Activated CD8-positive, alpha-beta memory T cell treated with anti-CD3 and anti-CD28 coated beads for 48 hours (primary cell): ENCODE data around the gene KLRC2.
"Not testable (repeated sequence)": the region's sequence is repeated elsewhere in the genome, so short reads cannot be mapped to it uniquely, and the experiment has no call there.

Experiments used
- DNase-seq, 3 experiments: peaks; one replicate each; pipeline ENCODE4 v3.0.0-alpha.2; 2020; ENCODE audit warnings: low read depth in 2 of 3, low spot score in 2 of 3

KLRC2 gene

GRCh38 chr12:10435816-10436215 lies at the start of gene KLRC2:
Gene KLRC2 (minus strand): TSS chr12:10436010. CDS start chr12:10435986, 24 bp downstream.
- not testable (repeated sequence) for DNase-seq

GRCh38 chr12:10481901-10482300 lies 46.1 kb upstream of the KLRC2 start:
- not testable (repeated sequence) for DNase-seq

- DNase-seq, result not testable (repeated sequence)
These were observed 37.0 kb upstream of the KLRC2 start for GRCh38 chr12:10472808-10473207.

GRCh38 chr12:10469701-10470100 lies 33.9 kb upstream of the KLRC2 start:
- no peak for DNase-seq

- no peak for DNase-seq
These were observed 30.5 kb upstream of the KLRC2 start for GRCh38 chr12:10466311-10466710.

GRCh38 chr12:10457760-10458159 lies 21.9 kb upstream of the KLRC2 start:
- DNase-seq, result no peak

- DNase-seq, result no peak
These were observed 21.0 kb upstream of the KLRC2 start for GRCh38 chr12:10456856-10457255.

- no peak for DNase-seq
These were observed 20.0 kb upstream of the KLRC2 start for GRCh38 chr12:10455766-10456165.

- DNase-seq, result no peak
These were observed 18.7 kb upstream of the KLRC2 start for GRCh38 chr12:10454531-10454930.

GRCh38 chr12:10453156-10453555 lies 17.3 kb upstream of the KLRC2 start, which contains the start of gene KLRC1:
Gene KLRC1 (minus strand): TSS chr12:10453377. CDS start chr12:10451156, 2,221 bp downstream.
- DNase-seq, result no peak

GRCh38 chr12:10448236-10448635 lies 12.4 kb upstream of the KLRC2 start:
- no peak for DNase-seq

GRCh38 chr12:10446052-10446451 lies 10.2 kb upstream of the KLRC2 start:
- DNase-seq, result not testable (repeated sequence)

GRCh38 chr12:10441144-10441543 lies 5.3 kb upstream of the KLRC2 start:
- not testable (repeated sequence) for DNase-seq

- DNase-seq, result not testable (repeated sequence)
These were observed 3.9 kb upstream of the KLRC2 start for GRCh38 chr12:10439608-10440274.

GRCh38 chr12:10437601-10438000 lies 1.8 kb upstream of the KLRC2 start:
- not testable (repeated sequence) for DNase-seq

GRCh38 chr12:10430623-10431022 lies 5.2 kb downstream of the KLRC2 start:
- not testable (repeated sequence) for DNase-seq

- not testable (repeated sequence) for DNase-seq
These were observed 9.9 kb downstream of the KLRC2 start for GRCh38 chr12:10425938-10426337.

GRCh38 chr12:10424260-10424899 lies 11.4 kb downstream of the KLRC2 start:
- DNase-seq, result not testable (repeated sequence)

- not testable (repeated sequence) for DNase-seq
These were observed 13.7 kb downstream of the KLRC2 start for GRCh38 chr12:10422159-10422558.

GRCh38 chr12:10420334-10420733 lies 15.5 kb downstream of the KLRC2 start, which contains the start of gene KLRC3:
Gene KLRC3 (minus strand): TSS chr12:10420595. CDS start chr12:10420550, 45 bp downstream.
- DNase-seq, result not testable (repeated sequence)

- DNase-seq, result no peak
These were observed 26.4 kb downstream of the KLRC2 start, which contains the start of gene KLRC4 for GRCh38 chr12:10409392-10409791. Gene KLRC4 (minus strand): TSS chr12:10409757. CDS start chr12:10409575, 182 bp downstream.

- DNase-seq, result no peak
These were observed 27.0 kb downstream of the KLRC2 start for GRCh38 chr12:10408842-10409241.
